ENCODE data around the gene KLHL17.

KLHL17 gene

DNA sequence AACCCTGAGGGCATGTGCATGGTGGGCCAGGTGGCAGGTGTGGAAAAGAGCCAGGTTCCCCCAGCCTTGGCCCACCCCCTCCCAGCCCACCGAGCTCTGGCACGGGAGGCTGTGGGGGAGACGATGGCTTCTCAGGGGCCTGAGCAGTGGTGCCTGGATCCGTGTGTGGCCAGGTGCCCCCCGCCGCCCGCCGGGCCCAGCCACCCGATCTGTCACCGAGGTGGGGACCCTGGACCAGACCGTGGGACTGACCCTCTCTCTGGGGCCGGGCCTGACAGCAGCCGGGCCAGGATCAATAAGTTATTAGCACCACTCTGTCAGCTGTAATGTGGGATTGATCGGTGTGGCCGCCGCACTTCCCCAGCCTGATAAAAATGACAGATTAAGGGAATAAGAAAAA is 22.9 kb upstream of the KLHL17 start:
- no peak overlapping the region for H3K4me3 ChIP-seq (ENCODE audit: low read length)

GRCh38 chr1:938088-938683 is 22.2 kb upstream of the KLHL17 start:
- TF ChIP-seq ZNF274 (IDR thresholded peaks at IDR 0.05; ENCODE audit: low read depth, low read length), result no peak
- H3K4me3 ChIP-seq (ENCODE audit: low read length), result no peak overlapping the region

More for the DNA sequence above, 22.9 kb upstream of the KLHL17 start:
- TF ChIP-seq ZNF274 (IDR thresholded peaks at IDR 0.05; ENCODE audit: low read depth, low read length), result no peak

DNA sequence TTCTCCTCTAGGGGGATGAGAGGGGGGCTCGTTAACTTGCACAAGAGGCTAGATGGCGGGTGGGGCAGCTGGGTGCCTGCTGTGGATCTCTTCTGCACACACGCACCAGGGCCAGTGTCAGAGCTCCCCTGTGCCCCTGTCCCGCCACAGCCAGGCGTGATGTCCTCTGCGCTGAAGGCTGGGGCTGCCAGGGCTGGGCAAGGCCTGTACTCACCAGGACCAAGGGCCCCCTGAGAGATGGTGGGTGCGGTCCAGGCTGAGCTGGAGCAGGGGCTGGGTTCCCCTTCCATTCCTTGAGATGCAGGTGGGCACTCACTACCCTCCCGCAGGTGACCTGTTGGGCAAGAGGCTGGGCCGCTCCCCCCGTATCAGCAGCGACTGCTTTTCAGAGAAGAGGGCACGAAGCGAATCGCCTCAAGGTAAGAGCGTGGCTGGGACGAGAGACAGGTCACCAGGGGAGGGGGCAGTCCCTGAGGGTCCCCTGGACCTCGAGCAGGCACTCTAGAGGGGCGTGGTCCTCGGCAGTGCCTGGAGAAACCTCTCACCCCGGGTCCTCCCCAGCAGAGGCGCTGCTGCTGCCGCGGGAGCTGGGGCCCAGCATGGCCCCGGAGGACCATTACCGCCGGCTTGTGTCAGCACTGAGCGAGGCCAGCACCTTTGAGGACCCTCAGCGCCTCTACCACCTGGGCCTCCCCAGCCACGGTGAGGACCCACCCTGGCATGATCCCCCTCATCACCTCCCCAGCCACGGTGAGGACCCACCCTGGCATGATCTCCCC is 21.5 kb upstream of the KLHL17 start:
- no peak overlapping the region for H3K4me3 ChIP-seq (ENCODE audit: low read length)
- TF ChIP-seq ZNF274 (IDR thresholded peaks at IDR 0.05; ENCODE audit: low read depth, low read length), result no peak

GRCh38 chr1:939511-940106 is 20.8 kb upstream of the KLHL17 start:
- no peak overlapping the region; the same call in 1 of the 2 replicates for H3K4me3 ChIP-seq (ENCODE audit: low read length)
- no peak for TF ChIP-seq ZNF274 (IDR thresholded peaks at IDR 0.05; ENCODE audit: low read depth, low read length)

- no peak overlapping the region; the same call in 1 of the 2 replicates for H3K4me3 ChIP-seq (ENCODE audit: low read length)
- TF ChIP-seq ZNF274 (IDR thresholded peaks at IDR 0.05; ENCODE audit: low read depth, low read length), result no peak
Observed at GRCh38 chr1:940107-941014, 20.0 kb upstream of the KLHL17 start.

- TF ChIP-seq ZNF274 (IDR thresholded peaks at IDR 0.05; ENCODE audit: low read depth, low read length), result no peak
- H3K4me3 ChIP-seq (ENCODE audit: low read length), result no peak overlapping the region
Observed at GRCh38 chr1:941015-941587, 19.3 kb upstream of the KLHL17 start.

GRCh38 chr1:941588-942383 is 18.6 kb upstream of the KLHL17 start:
- no peak overlapping the region for H3K4me3 ChIP-seq (ENCODE audit: low read length)

GRCh38 chr1:942411-942821 is 18.0 kb upstream of the KLHL17 start:
- TF ChIP-seq ZNF274 (IDR thresholded peaks at IDR 0.05; ENCODE audit: low read depth, low read length), result no peak
- no peak overlapping the region for H3K4me3 ChIP-seq (ENCODE audit: low read length)

More at GRCh38 chr1:941588-942383, 18.6 kb upstream of the KLHL17 start:
- TF ChIP-seq ZNF274 (IDR thresholded peaks at IDR 0.05; ENCODE audit: low read depth, low read length), result no peak

DNA sequence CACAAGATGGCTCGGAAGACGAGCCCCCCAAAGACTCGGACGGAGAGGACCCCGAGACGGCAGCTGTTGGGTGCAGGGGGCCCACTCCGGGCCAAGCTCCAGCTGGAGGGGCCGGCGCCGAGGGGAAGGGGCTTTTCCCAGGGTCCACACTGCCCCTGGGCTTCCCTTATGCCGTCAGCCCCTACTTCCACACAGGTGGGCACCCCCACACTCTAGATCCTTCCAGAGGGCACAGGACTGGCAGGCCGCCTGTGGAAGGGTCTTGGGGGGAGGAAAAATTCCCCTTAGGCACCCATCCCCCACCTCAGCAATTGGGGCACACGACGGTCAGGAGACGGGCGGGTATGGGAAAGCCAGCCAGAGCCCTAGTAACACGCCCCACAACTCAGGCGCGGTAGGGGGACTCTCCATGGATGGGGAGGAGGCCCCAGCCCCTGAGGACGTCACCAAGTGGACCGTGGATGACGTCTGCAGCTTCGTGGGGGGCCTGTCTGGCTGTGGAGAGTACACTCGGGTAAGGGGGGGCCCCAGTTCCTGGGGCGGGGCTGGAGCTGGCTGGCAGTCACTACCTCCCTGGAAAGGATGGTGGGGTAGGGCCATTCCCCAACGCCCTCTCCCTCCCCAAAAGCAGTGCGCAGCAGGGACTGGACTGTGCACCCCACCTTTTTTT is 17.4 kb upstream of the KLHL17 start:
- TF ChIP-seq ZNF274 (IDR thresholded peaks at IDR 0.05; ENCODE audit: low read depth, low read length), result no peak
- H3K4me3 ChIP-seq (ENCODE audit: low read length), result no peak overlapping the region

- no peak overlapping the region for H3K4me3 ChIP-seq (ENCODE audit: low read length)
- no peak for TF ChIP-seq ZNF274 (IDR thresholded peaks at IDR 0.05; ENCODE audit: low read depth, low read length)
Observed at GRCh38 chr1:943545-944340, 16.6 kb upstream of the KLHL17 start.

GRCh38 chr1:944341-945325 is 15.8 kb upstream of the KLHL17 start:
- no peak overlapping the region for H3K4me3 ChIP-seq (ENCODE audit: low read length)
- TF ChIP-seq ZNF274 (IDR thresholded peaks at IDR 0.05; ENCODE audit: low read depth, low read length), result no peak

Data from GM08714 (cell line).